GM10266 (cell line): ENCODE measurements around the gene SOX12.

Source experiments
- DNase-seq: peaks from one replicate; pipeline ENCODE4 v3.0.0; 2012; ENCODE audit errors: extremely low spot score
- CTCF ChIP-seq: IDR thresholded peaks from 2 replicates; pipeline ENCODE4 v1.5.1; 2012; ENCODE audit warnings: mild to moderate bottlenecking, low read depth; ENCODE audit not compliant: control insufficient read depth, insufficient read depth; ENCODE audit errors: missing control alignments

SOX12 gene

GRCh38 chr20:362271-363254, 37.2 kb downstream of the SOX12 start:
- DNase-seq: no peak
- no peak for TF ChIP-seq CTCF

GRCh38 chr20:363319-364078, 38.1 kb downstream of the SOX12 start:
- no peak for DNase-seq
- no peak for TF ChIP-seq CTCF

- no peak for TF ChIP-seq CTCF
- no peak for DNase-seq
Measured at GRCh38 chr20:364905-365794, 39.8 kb downstream of the SOX12 start.

- no peak for TF ChIP-seq CTCF
- no peak for DNase-seq
Measured at GRCh38 chr20:366041-366718, 40.8 kb downstream of the SOX12 start.

- no peak for DNase-seq
- TF ChIP-seq CTCF: no peak
Measured at GRCh38 chr20:366719-367485, 41.5 kb downstream of the SOX12 start.

- no peak for TF ChIP-seq CTCF
- no peak for DNase-seq
Measured at GRCh38 chr20:367486-367887, 42.1 kb downstream of the SOX12 start.
